A549 (cell line): ENCODE data around the gene CDK5RAP2. TPM values are rescaled to one million over a fixed set of nuclear protein-coding genes. Genes with fewer than 3 reads are reported as not detected.

ENCODE experiments used
- ATAC-seq, 2 experiments: fragments of 200-7000 bp in 1 of 2; fragments of >200 bp in 1 of 2; cut with Nextera tagmentation in 1 of 2; cut with Tn5 transposase in 1 of 2; 3 replicates each; pipeline versions ENCODE4 v1.8.0 to v1.9.1; 2018 to 2020; ENCODE audit warnings: mild to moderate bottlenecking in 1 of 2, moderate library complexity in 1 of 2
- CTCF ChIA-PET: fragments of 300-600 bp; sonication (Branson Sonifier 250); formaldehyde crosslinking; extraction: SDS; loops from one replicate; lab custom pipeline; 2021; ENCODE audit warnings: antibody characterized with exemption, inconsistent platforms; lab: Yijun Ruan, JAX
- POLR2A ChIA-PET: fragments of 350-600 bp; formaldehyde crosslinking; extraction: SDS; loops from one replicate; lab custom pipeline; 2021; ENCODE audit warnings: antibody characterized with exemption, inconsistent platforms; lab: Yijun Ruan, JAX
- DNase-seq, 2 experiments: peaks; one replicate each; pipeline versions ENCODE4 v3.0.0 to v3.0.0-alpha.2; 2011 to 2016; ENCODE audit warnings: low read depth in 1 of 2, low spot score in 1 of 2
- FAIRE-seq: peaks from 2 replicates; lab custom pipeline; 2011; peaks lifted over from hg19 to GRCh38; lab: Jason Lieb, UNC
- H3K27ac ChIP-seq, 2 experiments: fragments of >200 bp; sonication (Bioruptor Twin); formaldehyde crosslinking; 3 replicates each; pipeline ENCODE4 v1.5.1; 2016 to 2017
- H3K4me1 ChIP-seq: fragments of >200 bp; sonication (Bioruptor Twin); formaldehyde crosslinking; 3 replicates; pipeline ENCODE4 v1.6.1; 2016
- H3K4me2 ChIP-seq: fragments of >200 bp; sonication (Bioruptor Twin); formaldehyde crosslinking; 3 replicates; pipeline ENCODE4 v1.6.1; 2016
- H3K4me3 ChIP-seq: fragments of >200 bp; sonication (Bioruptor Twin); formaldehyde crosslinking; 3 replicates; pipeline ENCODE4 v1.5.1; 2016
- H3K9me3 ChIP-seq: fragments of >200 bp; sonication (Bioruptor Twin); formaldehyde crosslinking; 3 replicates; pipeline ENCODE4 v1.6.1; 2016
- CBX2 ChIP-seq: fragments of 200-600 bp; sonication (generic); IDR thresholded peaks from 2 replicates; pipeline ENCODE4 v1.6.1; 2016; ENCODE audit warnings: low read depth, mild to moderate bottlenecking, borderline replicate concordance
- CBX8 ChIP-seq: fragments of 200-600 bp; sonication (generic); IDR thresholded peaks from 2 replicates; pipeline ENCODE4 v1.6.1; 2016
- EP300 ChIP-seq, 2 experiments: fragments of >200 bp; sonication (Bioruptor Twin); formaldehyde crosslinking; IDR thresholded peaks; 2 replicates in 1 of 2; 3 replicates in 1 of 2; pipeline ENCODE4 v1.6.1; 2016 to 2017
- ESRRA ChIP-seq: fragments of 150-350 bp; IDR thresholded peaks from 2 replicates; pipeline ENCODE4 v1.6.1; 2014; ENCODE audit warnings: mild to moderate bottlenecking, low read length, borderline replicate concordance
- FOSB ChIP-seq: fragments of 250-450 bp; sonication (Bioruptor Pico); IDR thresholded peaks from 2 replicates; pipeline ENCODE4 v1.5.0; 2020; ENCODE audit warnings: mild to moderate bottlenecking, moderate library complexity
- FOSL2 ChIP-seq, 2 experiments: fragments of 450-650 bp in 1 of 2; fragments of >200 bp in 1 of 2; sonication (Bioruptor Twin) in 1 of 2; formaldehyde crosslinking; IDR thresholded peaks; 2 replicates each; pipeline versions ENCODE4 v1.5.0 to v1.6.1; 2016 to 2020; ENCODE audit warnings: mild to moderate bottlenecking in 1 of 2, moderate library complexity in 1 of 2
- FOXS1 ChIP-seq: fragments of 250-450 bp; sonication (Bioruptor Pico); IDR thresholded peaks from 2 replicates; pipeline ENCODE4 v1.5.0; 2020; ENCODE audit warnings: mild to moderate bottlenecking, moderate library complexity
- GATA3 ChIP-seq: IDR thresholded peaks from 2 replicates; pipeline ENCODE4 v1.6.1; 2012; ENCODE audit warnings: borderline replicate concordance
- KDM5A ChIP-seq: fragments of 200-600 bp; sonication (generic); IDR thresholded peaks from 2 replicates; pipeline ENCODE4 v1.6.1; 2016; ENCODE audit warnings: antibody characterized with exemption, mild to moderate bottlenecking
- MAFK ChIP-seq: fragments of 450-650 bp; IDR thresholded peaks from 2 replicates; pipeline ENCODE4 v1.6.1; 2014; ENCODE audit not compliant: partially characterized antibody
- NPAS2 ChIP-seq: fragments of 250-450 bp; sonication (Bioruptor Pico); IDR thresholded peaks from 2 replicates; pipeline ENCODE4 v1.8.0; 2022; ENCODE audit warnings: mild to moderate bottlenecking, moderate library complexity, borderline replicate concordance
- NR3C1 ChIP-seq: fragments of >200 bp; sonication (Bioruptor Twin); formaldehyde crosslinking; IDR thresholded peaks from 3 replicates; pipeline ENCODE4 v1.6.1; 2017
- PHF8 ChIP-seq: fragments of 200-600 bp; sonication (generic); IDR thresholded peaks from 2 replicates; pipeline ENCODE4 v1.6.1; 2016; ENCODE audit warnings: low read depth, mild to moderate bottlenecking, antibody characterized with exemption, moderate library complexity, borderline replicate concordance
- RAD21 ChIP-seq, 2 experiments: fragments of >200 bp in 1 of 2; sonication (Bioruptor Twin) in 1 of 2; formaldehyde crosslinking in 1 of 2; IDR thresholded peaks in 1 of 2; conservative IDR thresholded peaks in 1 of 2; 2 replicates in 1 of 2; 3 replicates in 1 of 2; pipeline ENCODE4 v1.6.1; 2012 to 2018; ENCODE audit warnings: inconsistent platforms in 1 of 2
- TP53 ChIP-seq: fragments of 250-450 bp; sonication (Bioruptor Pico); IDR thresholded peaks from 2 replicates; pipeline ENCODE4 v1.5.0; 2021; ENCODE audit warnings: mild to moderate bottlenecking, moderate library complexity
- ZC3H11A ChIP-seq: fragments of 450-650 bp; IDR thresholded peaks from 2 replicates; pipeline ENCODE4 v1.6.1; 2014; ENCODE audit warnings: antibody characterized with exemption, mild to moderate bottlenecking
- ZFP36 ChIP-seq: fragments of 450-650 bp; IDR thresholded peaks from 2 replicates; pipeline ENCODE4 v1.6.1; 2014; ENCODE audit warnings: borderline replicate concordance; ENCODE audit not compliant: partially characterized antibody
- ZSCAN20 ChIP-seq: fragments of 250-450 bp; sonication (Bioruptor Pico); IDR thresholded peaks from 2 replicates; pipeline ENCODE4 v1.8.0; 2022; ENCODE audit warnings: mild to moderate bottlenecking, moderate library complexity
- WGBS: methylation state at CpG from one replicate; pipeline ENCODE4 v1.1.6; 2017; ENCODE audit errors: missing lambda C conversion rate; 5-methylcytosine and 5-hydroxymethylcytosine counted together
- polyA plus RNA-seq, 4 experiments: library from polyadenylated mRNA; depleted of rRNA in 3 of 4; stranded (reverse); fragments of >200 nt; fragmentation: RNase III in 1 of 4; extraction: RNeasy Plus Mini Kit Qiagen cat#74134 plus additional on column Dnase treatment in 1 of 4; gene quantifications; 2 replicates in 3 of 4; 3 replicates in 1 of 4; pipeline ENCODE4 v1.2.3, GENCODE V29; 2011 to 2017
- TF ChIP-seq, protein P1 (sequence below): fragments of 150-350 bp; IDR thresholded peaks from 2 replicates; pipeline ENCODE4 v1.6.1; 2014; ENCODE audit warnings: low read depth, mild to moderate bottlenecking, low read length
- TF ChIP-seq, protein P2 (sequence below): fragments of >200 bp; sonication (Bioruptor Twin); formaldehyde crosslinking; IDR thresholded peaks from 3 replicates; pipeline ENCODE4 v1.6.1; 2016
- TF ChIP-seq, protein P3 (sequence below): IDR thresholded peaks from 2 replicates; pipeline ENCODE4 v1.6.1; 2012

The CDK5RAP2 gene
- polyA plus RNA-seq, 2 of the 4 experiments (the other 2 are of a cell fraction) = 29.1 to 44.6 TPM

DNA sequence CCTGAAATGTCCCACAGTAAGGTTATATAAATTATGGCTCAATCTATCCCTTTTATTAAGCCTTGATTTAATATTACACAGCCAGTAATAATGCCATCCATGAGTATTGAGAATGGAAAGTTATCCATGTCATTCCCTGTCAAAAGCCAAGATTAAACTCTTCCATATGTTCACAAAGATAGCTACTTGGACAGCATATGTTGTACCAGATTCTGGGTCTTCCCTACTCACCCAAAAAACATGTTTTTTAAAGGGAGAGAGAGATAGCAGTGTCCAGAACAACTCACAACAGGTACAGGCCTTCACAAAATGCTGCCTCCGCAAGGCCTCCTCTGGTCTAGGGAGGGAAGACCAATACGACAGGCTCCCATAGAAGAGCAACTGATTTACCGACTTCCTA lies 15.4 kb downstream of the CDK5RAP2 start:
- CTCF ChIA-PET = interaction anchor here (0.7 kb wide), 1 partner anchor 33 kb away, joined by 3 read pairs; no protein-coding TSS in a partner anchor
- H3K9me3 ChIP-seq = no peaks in the 10 kb centered on the region
- no peak for DNase-seq

DNA sequence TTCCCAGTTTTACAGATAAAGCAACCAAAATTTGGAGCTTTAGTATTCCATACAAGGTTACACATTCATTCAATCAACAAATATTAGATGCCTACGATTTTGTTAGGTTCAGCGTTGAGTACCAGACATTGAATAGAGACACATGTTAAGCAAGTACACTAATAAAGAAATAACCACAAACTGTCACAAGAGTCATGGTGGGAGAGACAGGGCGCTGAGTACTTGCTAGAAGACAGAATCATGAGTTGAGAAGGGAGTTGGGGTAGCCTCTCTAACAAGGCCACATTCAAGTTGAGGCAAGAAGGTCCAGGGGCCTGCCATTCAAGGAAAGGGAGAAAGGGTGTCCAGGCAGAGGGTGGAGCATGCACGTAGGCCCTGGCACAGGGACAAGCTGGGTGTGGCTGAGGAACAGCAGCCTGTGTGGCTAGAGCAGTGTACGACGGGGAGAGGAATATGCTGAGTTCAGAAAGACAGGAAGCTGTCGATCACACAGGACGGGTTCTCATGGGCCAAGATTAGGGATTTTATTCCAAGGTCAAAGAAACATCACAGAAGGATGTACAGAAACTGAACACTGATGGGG lies 17.0 kb downstream of the CDK5RAP2 start:
- DNase-seq (no peak), ATAC-seq (no peak), FAIRE-seq (no peak)
- no peak overlapping the region for H3K4me2 ChIP-seq
- TF ChIP-seq FOSB (CRISPR knock-in tag) = no peak
- TF ChIP-seq ZC3H11A = no peak
- TF ChIP-seq, protein P1, sequence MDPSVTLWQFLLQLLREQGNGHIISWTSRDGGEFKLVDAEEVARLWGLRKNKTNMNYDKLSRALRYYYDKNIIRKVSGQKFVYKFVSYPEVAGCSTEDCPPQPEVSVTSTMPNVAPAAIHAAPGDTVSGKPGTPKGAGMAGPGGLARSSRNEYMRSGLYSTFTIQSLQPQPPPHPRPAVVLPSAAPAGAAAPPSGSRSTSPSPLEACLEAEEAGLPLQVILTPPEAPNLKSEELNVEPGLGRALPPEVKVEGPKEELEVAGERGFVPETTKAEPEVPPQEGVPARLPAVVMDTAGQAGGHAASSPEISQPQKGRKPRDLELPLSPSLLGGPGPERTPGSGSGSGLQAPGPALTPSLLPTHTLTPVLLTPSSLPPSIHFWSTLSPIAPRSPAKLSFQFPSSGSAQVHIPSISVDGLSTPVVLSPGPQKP = no peak
- TF ChIP-seq CBX2 = no peak
- no peak for TF ChIP-seq ESRRA
- no peak for TF ChIP-seq ZFP36
- no peak for TF ChIP-seq TP53 (CRISPR knock-in tag)
- TF ChIP-seq, protein P2, sequence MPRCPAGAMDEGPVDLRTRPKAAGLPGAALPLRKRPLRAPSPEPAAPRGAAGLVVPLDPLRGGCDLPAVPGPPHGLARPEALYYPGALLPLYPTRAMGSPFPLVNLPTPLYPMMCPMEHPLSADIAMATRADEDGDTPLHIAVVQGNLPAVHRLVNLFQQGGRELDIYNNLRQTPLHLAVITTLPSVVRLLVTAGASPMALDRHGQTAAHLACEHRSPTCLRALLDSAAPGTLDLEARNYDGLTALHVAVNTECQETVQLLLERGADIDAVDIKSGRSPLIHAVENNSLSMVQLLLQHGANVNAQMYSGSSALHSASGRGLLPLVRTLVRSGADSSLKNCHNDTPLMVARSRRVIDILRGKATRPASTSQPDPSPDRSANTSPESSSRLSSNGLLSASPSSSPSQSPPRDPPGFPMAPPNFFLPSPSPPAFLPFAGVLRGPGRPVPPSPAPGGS = no peak
- no peak for TF ChIP-seq FOXS1 (CRISPR knock-in tag)
- no peak for TF ChIP-seq RAD21 (conservative IDR thresholded peaks at IDR 0.05 in 1 of 2, IDR thresholded peaks at IDR 0.05 in 1 of 2)
- no peak for TF ChIP-seq ZSCAN20 (CRISPR knock-in tag)
- TF ChIP-seq NR3C1 = no peak
- TF ChIP-seq EP300 (IDR thresholded peaks at IDR 0.05) = no peak
- TF ChIP-seq CBX8 = no peak
- TF ChIP-seq MAFK = no peak
- TF ChIP-seq, protein P3, sequence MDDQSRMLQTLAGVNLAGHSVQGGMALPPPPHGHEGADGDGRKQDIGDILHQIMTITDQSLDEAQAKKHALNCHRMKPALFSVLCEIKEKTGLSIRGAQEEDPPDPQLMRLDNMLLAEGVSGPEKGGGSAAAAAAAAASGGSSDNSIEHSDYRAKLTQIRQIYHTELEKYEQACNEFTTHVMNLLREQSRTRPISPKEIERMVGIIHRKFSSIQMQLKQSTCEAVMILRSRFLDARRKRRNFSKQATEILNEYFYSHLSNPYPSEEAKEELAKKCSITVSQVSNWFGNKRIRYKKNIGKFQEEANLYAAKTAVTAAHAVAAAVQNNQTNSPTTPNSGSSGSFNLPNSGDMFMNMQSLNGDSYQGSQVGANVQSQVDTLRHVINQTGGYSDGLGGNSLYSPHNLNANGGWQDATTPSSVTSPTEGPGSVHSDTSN = no peak
- no peak for TF ChIP-seq PHF8
- no peak for TF ChIP-seq KDM5A
- POLR2A ChIA-PET = no interaction called here
- no peaks in the 10 kb centered on the region for H3K4me1 ChIP-seq
- CTCF ChIA-PET = interaction anchor here (0.7 to 1.0 kb wide), 3 partner anchors 9 to 119 kb away, joined by 3 read pairs; no protein-coding TSS in a partner anchor
- WGBS = 94% methylated on average over 8 of the region's 8 CpGs
- H3K4me3 ChIP-seq = no peak overlapping the region
- no peak overlapping the region for H3K27ac ChIP-seq
- no peaks in the 10 kb centered on the region for H3K9me3 ChIP-seq

More for the DNA sequence above, 15.4 kb downstream of the CDK5RAP2 start:
- no peak overlapping the region for H3K4me3 ChIP-seq
- no peak overlapping the region for H3K4me2 ChIP-seq
- no peaks in the 10 kb centered on the region for H3K4me1 ChIP-seq
- FAIRE-seq (no peak), ATAC-seq (no peak)
- POLR2A ChIA-PET = interaction anchor here (0.5 to 0.6 kb wide), 2 partner anchors 24 to 554 kb away, joined by 5 to 6 read pairs; no protein-coding TSS in a partner anchor
- TF ChIP-seq RAD21 (conservative IDR thresholded peaks at IDR 0.05 in 1 of 2, IDR thresholded peaks at IDR 0.05 in 1 of 2) = no peak
- no peak for TF ChIP-seq FOSB (CRISPR knock-in tag)
- no peak for TF ChIP-seq GATA3
- TF ChIP-seq, protein P2 = no peak
- no peak for TF ChIP-seq FOSL2 (IDR thresholded peaks at IDR 0.05)
- TF ChIP-seq FOSL2 (CRISPR knock-in tag; IDR thresholded peaks at IDR 0.05) = no peak
- no peak for TF ChIP-seq NPAS2 (CRISPR knock-in tag)
- 87% methylated on average over 3 of the region's 3 CpGs for WGBS
- no peak overlapping the region for H3K27ac ChIP-seq
